ENCODE results near the gene CNOT2. TPM values are rescaled to one million over a fixed set of nuclear protein-coding genes. Genes with fewer than 3 reads are reported as not detected.

Gene CNOT2
- total and polyA plus RNA-seq, 2 donors (not counting 3 experiments of a cell fraction or from before 2014, with no cell fraction given) = 52.2 to 79.7 TPM

DNA sequence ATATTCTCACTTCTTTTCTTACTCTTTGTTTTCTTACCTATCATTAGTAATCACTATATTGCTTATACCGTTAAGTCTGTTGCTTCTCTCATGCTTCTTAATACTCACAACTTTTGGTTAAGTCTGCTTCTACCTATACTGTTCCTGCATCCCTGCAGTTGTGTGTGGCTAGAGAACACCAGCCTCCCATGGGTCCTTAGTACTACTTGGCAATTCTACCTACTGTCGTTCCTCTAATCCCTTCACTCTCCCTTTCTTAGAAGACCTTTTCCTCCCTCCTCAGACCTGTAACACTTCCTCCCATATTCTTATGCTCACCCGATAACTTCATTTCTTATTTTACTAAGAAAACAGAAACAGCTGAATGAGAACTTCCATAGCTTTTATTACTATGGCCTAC is 29.3 kb downstream of the CNOT2 start:
- Histone ChIP-seq H3K79me2 (ENCODE audit: control insufficient read depth, insufficient read depth, low read length) (peaks cover 99% of the 10 kb centered on the region), H3K9ac (replicated peaks; ENCODE audit: extremely low read depth, insufficient read depth, low read length) (no peak overlapping the region), H3K9me3 (replicated peaks; ENCODE audit: control insufficient read depth, insufficient read depth, low read length) (no peaks in the 10 kb centered on the region), H3K4me3 (replicated peaks in 1 of 3; ENCODE audit: insufficient read depth in 1 of 3, low read depth in 1 of 3, low read length in 3 of 3) (no peak overlapping the region), H3K9me1 (replicated peaks; ENCODE audit: control insufficient read depth, extremely low read depth, insufficient read depth, low read length) (peaks cover 3% of the 10 kb centered on the region), H4K20me1 (replicated peaks; ENCODE audit: control insufficient read depth, extremely low read depth, insufficient read depth, low read length) (peaks cover 21% of the 10 kb centered on the region), H3K27ac (ENCODE audit: insufficient read depth, low read depth, low read length) (no peak overlapping the region), H3K36me3 (ENCODE audit: control insufficient read depth in 2 of 2, extremely low read depth in 1 of 2, insufficient read depth in 2 of 2, low read length in 2 of 2) (no peaks in the 10 kb centered on the region), H3K4me2 (ENCODE audit: insufficient read depth, low read length) (no peak overlapping the region), H3K27me3 (ENCODE audit: control insufficient read depth in 2 of 2, insufficient read depth in 2 of 2, low read length in 2 of 2) (no peaks in the 10 kb centered on the region), H3K4me1 (ENCODE audit: control insufficient read depth, extremely low read depth, insufficient read depth, low read length) (no peaks in the 10 kb centered on the region), H2AFZ (ENCODE audit: low read depth, low read length) (no peak overlapping the region)
- TF ChIP-seq, protein P1, sequence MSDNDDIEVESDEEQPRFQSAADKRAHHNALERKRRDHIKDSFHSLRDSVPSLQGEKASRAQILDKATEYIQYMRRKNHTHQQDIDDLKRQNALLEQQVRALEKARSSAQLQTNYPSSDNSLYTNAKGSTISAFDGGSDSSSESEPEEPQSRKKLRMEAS (IDR thresholded peaks at IDR 0.05; ENCODE audit: insufficient read depth, insufficient read length) = no peak
- TF ChIP-seq POLR2AphosphoS5 (IDR thresholded peaks at IDR 0.05; ENCODE audit: insufficient read depth, low read depth, low read length) = no peak
- TF ChIP-seq, protein P2, sequence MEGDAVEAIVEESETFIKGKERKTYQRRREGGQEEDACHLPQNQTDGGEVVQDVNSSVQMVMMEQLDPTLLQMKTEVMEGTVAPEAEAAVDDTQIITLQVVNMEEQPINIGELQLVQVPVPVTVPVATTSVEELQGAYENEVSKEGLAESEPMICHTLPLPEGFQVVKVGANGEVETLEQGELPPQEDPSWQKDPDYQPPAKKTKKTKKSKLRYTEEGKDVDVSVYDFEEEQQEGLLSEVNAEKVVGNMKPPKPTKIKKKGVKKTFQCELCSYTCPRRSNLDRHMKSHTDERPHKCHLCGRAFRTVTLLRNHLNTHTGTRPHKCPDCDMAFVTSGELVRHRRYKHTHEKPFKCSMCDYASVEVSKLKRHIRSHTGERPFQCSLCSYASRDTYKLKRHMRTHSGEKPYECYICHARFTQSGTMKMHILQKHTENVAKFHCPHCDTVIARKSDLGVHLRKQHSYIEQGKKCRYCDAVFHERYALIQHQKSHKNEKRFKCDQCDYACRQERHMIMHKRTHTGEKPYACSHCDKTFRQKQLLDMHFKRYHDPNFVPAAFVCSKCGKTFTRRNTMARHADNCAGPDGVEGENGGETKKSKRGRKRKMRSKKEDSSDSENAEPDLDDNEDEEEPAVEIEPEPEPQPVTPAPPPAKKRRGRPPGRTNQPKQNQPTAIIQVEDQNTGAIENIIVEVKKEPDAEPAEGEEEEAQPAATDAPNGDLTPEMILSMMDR (IDR thresholded peaks at IDR 0.05; ENCODE audit: extremely low read depth in 1 of 2, insufficient read depth in 1 of 2, low read depth in 1 of 2, low read length in 2 of 2) = no peak
- TF ChIP-seq MYC (IDR thresholded peaks at IDR 0.05; ENCODE audit: low read depth, low read length) = no peak
- no peak for TF ChIP-seq GATA2 (IDR thresholded peaks at IDR 0.05; ENCODE audit: insufficient read depth, insufficient read length, low read depth, low read length)
- no peak for TF ChIP-seq JUN (IDR thresholded peaks at IDR 0.05; ENCODE audit: borderline replicate concordance, insufficient read depth, insufficient read length, low read depth)
- TF ChIP-seq EZH2 (IDR thresholded peaks at IDR 0.05; ENCODE audit: borderline replicate concordance, low read depth, low read length, severe bottlenecking) = no peak
- no peak for TF ChIP-seq POLR2A (IDR thresholded peaks at IDR 0.05; ENCODE audit: low read depth, low read length)
- intact Hi-C loops (cut with micrococcal nuclease) = no loop called here
- ChIA-PET CTCF (no interaction called here), POLR2A (no interaction called here)
- BruUV-seq (replicated peaks) = no TSS peak
- DNase-seq (ENCODE audit: low read depth, low spot score) (no peak), FAIRE-seq (no peak)
- dilution Hi-C loops (cut with MboI; ENCODE audit: extremely low pct_ligation_motif_present, low sequenced_read_pairs) = no loop called here

All from endothelial cell of umbilical vein (primary cell).